Measurements from ENCODE around the gene KCNQ1OT1.

- TF ChIP-seq KLF13 (tag; IDR thresholded peaks at IDR 0.05; ENCODE audit: borderline replicate concordance, low read depth) = no peak
- no peak for TF ChIP-seq CTCF (IDR thresholded peaks at IDR 0.05 in 2 of 3, conservative IDR thresholded peaks at IDR 0.05 in 1 of 3; ENCODE audit: insufficient read depth in 2 of 3, low read depth in 1 of 3, low read length in 3 of 3)
- no peak for TF ChIP-seq MNT (conservative IDR thresholded peaks at IDR 0.05)
- TF ChIP-seq STAG1 (CRISPR knock-in tag; IDR thresholded peaks at IDR 0.05; ENCODE audit: borderline replicate concordance) = no peak
Observed at GRCh38 chr11:2685051-2685450, 14.7 kb downstream of the KCNQ1OT1 start.
